DMS 273 treated with DMSO at 0.1 percent for 48 hours (cell line): ENCODE measurements around the gene FBLIM1.
A peak's percentile ranks its signal among the peaks of the same experiment; 100 is the strongest.
"Not testable (repeated sequence)": the region's sequence is repeated elsewhere in the genome, so short reads cannot be mapped to it uniquely, and the experiment has no call there.

ENCODE experiments used
- DNase-seq: peaks from one replicate; lab custom pipeline; 2025; lab: John Stamatoyannopoulos, UW

The FBLIM1 gene

DNA sequence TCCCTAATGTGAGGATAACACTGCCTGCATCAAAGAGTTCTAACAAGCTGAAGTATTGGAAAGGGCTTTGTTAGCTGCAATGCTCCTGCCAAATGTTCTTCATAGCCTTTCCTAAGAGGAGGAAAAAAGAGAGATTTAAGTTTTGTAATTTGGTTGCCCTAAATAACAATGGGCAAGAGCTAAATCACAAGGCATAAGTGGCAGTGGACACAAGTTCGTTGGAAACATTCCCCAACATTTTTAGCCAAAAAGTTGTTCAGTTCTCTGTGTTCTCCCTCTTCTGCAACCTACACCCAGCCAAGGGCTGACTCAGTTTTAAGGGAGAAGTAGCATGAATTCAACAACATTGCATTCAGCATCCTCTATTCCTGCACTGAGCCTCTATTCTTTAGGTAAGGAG is 51.5 kb downstream of the FBLIM1 start:
- DNase-seq: no peak

GRCh38 chr1:15816674-15817073 is 58.1 kb downstream of the FBLIM1 start:
- no peak for DNase-seq

GRCh38 chr1:15820478-15820877 is 61.9 kb downstream of the FBLIM1 start:
- no peak for DNase-seq

- no peak for DNase-seq
These were observed 67.2 kb downstream of the FBLIM1 start for GRCh38 chr1:15825800-15826199.

DNA sequence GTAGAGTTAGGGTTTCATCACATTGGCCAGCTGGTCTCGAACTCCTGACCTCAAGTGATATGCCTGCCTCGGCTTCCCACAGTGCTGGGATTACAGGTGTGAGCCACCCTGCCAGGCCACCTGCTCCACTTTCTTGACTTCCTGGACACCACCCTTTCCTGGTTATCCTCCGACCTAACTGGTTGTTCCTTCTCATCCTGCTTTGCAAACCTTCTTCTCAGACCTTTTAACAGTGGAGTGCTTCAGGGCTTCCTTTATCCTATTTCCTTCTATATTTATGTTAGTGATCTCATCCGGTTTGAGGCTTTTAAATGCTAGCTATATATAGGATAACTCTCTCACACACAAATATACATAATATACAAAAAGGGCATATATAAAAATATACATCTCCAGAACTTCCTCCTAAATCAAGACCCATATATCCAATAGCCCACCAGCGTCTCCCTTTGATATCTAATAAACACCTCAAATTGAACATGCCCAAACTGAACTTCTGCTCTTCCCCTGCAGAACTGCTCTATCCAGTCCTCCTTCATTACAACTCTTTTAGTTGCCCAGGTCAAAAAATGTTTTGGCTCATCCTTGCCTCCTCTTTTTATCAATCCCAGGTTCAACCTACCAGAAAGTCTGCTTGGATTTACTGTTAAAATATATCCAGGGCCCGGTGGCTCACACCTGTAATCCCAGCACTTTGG is 68.4 kb downstream of the FBLIM1 start:
- no peak for DNase-seq

GRCh38 chr1:15827567-15827966 is 69.0 kb downstream of the FBLIM1 start:
- DNase-seq: not testable (repeated sequence)

GRCh38 chr1:15828931-15829330 is 70.3 kb downstream of the FBLIM1 start:
- not testable (repeated sequence) for DNase-seq

DNA sequence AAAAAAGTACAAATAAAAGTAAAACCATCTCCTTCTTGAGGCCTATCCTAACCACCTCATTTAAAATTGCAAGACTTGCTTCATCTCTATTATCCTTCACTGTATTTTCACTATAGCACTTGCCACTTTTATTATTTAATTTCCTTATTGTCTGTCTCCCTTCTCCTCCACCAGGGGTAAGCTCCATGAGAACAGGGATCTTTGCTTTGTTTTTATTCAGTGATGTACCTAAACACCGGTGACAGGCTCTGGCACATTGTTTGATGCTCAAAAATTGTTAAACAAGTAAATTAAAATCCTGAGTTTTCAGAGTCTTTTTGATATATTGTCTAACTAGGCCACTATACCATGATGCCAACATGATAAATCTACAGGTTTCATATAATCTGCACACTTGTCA is 71.7 kb downstream of the FBLIM1 start:
- DNase-seq: no peak

DNA sequence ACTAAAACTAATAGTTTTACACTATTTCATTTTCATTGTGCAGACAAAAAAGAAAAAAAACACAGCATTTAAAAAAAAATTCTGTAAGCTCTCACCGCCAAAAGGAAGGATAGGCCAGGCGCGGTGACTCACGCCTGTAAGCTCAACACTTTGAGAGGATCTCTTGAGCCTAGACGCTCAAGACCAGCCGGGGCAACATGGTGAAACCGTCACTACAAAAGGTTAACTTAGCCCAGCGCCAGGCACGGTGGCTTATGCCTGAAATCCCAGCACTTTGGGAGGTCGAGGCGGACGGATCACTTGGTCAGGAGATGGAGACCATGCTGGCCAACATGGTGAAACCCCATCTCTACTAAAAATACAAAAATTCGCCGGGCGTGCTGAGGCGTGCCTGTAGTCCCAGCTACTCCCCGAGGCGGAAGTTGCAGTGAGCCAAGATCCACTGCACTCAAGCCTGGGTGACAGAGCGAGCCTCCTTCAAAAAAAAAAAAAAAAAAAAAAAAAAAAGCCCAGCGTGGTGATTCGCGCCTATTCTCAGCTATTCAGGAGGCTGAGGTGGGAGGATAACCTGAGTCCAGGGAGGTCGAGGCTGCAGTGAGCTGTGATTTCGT is 74.6 kb downstream of the FBLIM1 start:
- DNase-seq: no peak

DNA sequence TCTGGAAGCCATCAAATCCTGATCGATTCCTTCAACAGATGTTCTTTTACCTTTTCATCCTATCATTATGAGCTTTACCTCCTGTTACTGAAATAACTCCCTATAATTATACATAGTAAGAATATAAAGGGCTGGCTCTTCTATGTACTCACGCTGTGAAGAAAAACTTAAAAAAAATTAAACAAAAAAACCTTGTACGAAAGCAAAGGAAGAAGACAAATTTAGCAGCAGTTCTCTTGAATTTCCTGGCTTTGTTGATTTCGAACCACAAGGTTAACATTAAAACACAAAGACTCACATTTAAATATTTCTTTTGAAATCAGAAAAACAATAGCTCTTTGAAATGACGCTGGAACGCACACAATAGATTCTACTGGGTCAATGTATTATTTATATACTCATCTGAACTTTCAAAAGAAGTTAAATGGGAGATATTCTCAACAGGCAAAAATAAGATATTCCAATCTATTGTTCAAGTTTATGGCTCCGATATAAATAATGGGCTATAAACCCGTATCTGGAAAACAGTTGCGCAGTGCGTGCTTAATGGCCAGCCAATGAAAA is 75.3 kb downstream of the FBLIM1 start:
- no peak for DNase-seq

DNA sequence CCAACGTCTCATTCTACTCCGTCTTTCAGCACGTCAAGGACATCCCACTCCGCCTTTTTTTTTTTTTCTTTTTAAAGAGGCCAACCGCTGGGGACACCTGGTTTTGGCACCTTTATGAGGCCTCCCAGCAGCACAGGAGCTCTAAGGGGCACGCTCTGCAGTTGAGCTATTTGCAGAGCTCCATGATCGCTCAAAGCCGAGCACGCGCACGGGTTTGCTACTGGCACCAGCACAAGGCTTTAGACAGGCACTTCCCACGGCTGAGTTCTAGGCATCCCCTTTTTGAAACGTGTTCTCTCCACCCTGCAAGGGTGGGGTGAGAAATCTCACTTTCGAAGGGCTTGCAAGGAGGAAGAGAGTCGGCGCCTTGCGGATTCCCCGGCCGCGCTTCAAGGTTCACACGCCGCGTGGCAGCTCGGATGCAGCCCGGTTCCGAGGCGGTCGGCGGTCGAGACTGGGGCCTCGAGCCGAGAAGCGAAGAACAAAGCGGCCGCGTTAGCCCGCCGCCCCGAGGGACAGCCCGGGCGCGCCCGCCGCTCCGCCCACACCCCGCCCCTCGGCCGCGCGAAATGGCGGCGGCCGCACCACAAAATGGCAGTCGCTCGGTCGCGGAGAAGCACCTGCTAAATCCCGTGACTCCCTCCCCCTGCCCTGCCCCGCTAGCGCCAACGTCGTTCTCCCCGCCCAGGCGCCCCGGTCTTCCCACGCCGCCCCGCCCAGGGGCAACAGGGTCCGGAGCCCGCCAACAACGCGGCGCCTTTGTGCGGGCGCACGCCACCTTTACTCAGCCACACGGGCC is 76.0 kb downstream of the FBLIM1 start:
- DNase-seq: peak; percentile 91

- DNase-seq: no peak
These were observed 76.7 kb downstream of the FBLIM1 start for GRCh38 chr1:15835205-15835740.

DNA sequence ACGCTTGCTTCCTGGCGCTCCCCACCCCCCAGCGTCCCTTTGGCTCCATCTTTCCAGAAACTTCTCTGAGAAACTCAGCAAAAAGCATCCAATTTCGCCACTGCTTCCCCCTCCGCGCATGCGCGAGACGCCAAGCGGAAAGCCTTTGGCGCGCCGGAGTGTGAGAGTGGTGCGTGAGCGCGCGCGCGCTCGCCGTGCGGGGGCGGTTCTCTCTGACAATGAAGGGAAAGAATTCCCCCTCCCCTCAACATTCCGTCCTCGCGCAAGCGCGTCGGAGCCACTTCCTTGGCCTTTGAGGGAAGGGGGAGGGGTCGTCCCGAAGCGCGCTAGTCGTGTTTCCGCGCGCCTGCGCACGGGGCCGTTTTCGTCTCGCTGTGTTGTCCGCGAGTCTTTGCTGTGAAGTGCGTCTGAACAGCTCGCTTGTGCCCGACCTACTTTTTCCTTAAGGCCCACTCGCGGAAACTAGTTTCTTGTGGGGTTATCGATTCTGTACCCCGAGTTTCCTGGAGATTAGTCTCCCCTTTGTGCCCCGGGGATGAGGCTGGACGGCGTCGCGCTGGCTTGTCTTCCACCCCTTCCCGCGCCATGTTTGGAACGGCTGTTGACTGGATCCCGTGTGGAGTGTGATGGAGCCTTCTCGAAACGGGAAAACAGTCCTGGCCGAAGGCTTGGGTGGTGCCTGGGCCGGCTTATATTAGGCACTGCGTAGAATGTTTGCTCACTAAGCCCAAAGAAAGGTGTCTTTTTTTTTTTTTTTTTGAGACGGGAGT is 77.3 kb downstream of the FBLIM1 start:
- peak; percentile 95 for DNase-seq
